ENCODE results near the gene SPATA16. TPM values are rescaled to one million over a fixed set of nuclear protein-coding genes. Genes with fewer than 3 reads are reported as not detected.
"Not testable (repeated sequence)": the region's sequence is repeated elsewhere in the genome, so short reads cannot be mapped to it uniquely, and the experiment has no call there.

SPATA16 gene
- total RNA-seq, 1 experiment from 2014 or later = not detected

GRCh38 chr3:172882563-172882962 lies 258.5 kb downstream of the SPATA16 start:
- DNase-seq (ENCODE audit: low read depth) = no peak

GRCh38 chr3:172879381-172879780 lies 261.7 kb downstream of the SPATA16 start:
- DNase-seq (ENCODE audit: low read depth) = not testable (repeated sequence)

GRCh38 chr3:172877011-172877410 lies 264.0 kb downstream of the SPATA16 start:
- DNase-seq (ENCODE audit: low read depth) = peak; percentile 19

- DNase-seq (ENCODE audit: low read depth) = no peak
These were observed 264.7 kb downstream of the SPATA16 start for GRCh38 chr3:172876297-172876696.

GRCh38 chr3:172875039-172875438 lies 266.0 kb downstream of the SPATA16 start:
- no peak for DNase-seq (ENCODE audit: low read depth)

GRCh38 chr3:172869784-172870518 lies 271.1 kb downstream of the SPATA16 start:
- no peak for DNase-seq (ENCODE audit: low read depth)

- no peak for DNase-seq (ENCODE audit: low read depth)
These were observed 271.7 kb downstream of the SPATA16 start for GRCh38 chr3:172869368-172869771.

GRCh38 chr3:172868582-172869200 lies 272.3 kb downstream of the SPATA16 start:
- no peak for DNase-seq (ENCODE audit: low read depth)

- not testable (repeated sequence) for DNase-seq (ENCODE audit: low read depth)
These were observed 274.2 kb downstream of the SPATA16 start for GRCh38 chr3:172866726-172867350.

- no peak for DNase-seq (ENCODE audit: low read depth)
These were observed 282.0 kb downstream of the SPATA16 start for GRCh38 chr3:172859041-172859440.

GRCh38 chr3:172856795-172857742 lies 284.0 kb downstream of the SPATA16 start:
- DNase-seq (ENCODE audit: low read depth) = no peak

- DNase-seq (ENCODE audit: low read depth) = no peak
These were observed 286.0 kb downstream of the SPATA16 start for GRCh38 chr3:172855037-172855436.

GRCh38 chr3:172853921-172854666 lies 286.9 kb downstream of the SPATA16 start:
- no peak for DNase-seq (ENCODE audit: low read depth)

GRCh38 chr3:172853005-172853404 lies 288.0 kb downstream of the SPATA16 start:
- DNase-seq (ENCODE audit: low read depth) = no peak

GRCh38 chr3:172848910-172849309 lies 292.1 kb downstream of the SPATA16 start:
- DNase-seq (ENCODE audit: low read depth) = peak; percentile 43

- DNase-seq (ENCODE audit: low read depth) = no peak
These were observed 293.7 kb downstream of the SPATA16 start for GRCh38 chr3:172847292-172847691.

- no peak for DNase-seq (ENCODE audit: low read depth)
These were observed 294.3 kb downstream of the SPATA16 start for GRCh38 chr3:172846706-172847105.

GRCh38 chr3:172846103-172846561 lies 294.9 kb downstream of the SPATA16 start:
- DNase-seq (ENCODE audit: low read depth) = peak; percentile 24

- no peak for DNase-seq (ENCODE audit: low read depth)
These were observed 296.6 kb downstream of the SPATA16 start for GRCh38 chr3:172844428-172844827.

GRCh38 chr3:172840913-172841312 lies 300.1 kb downstream of the SPATA16 start:
- no peak for DNase-seq (ENCODE audit: low read depth)

GRCh38 chr3:172840463-172840862 lies 300.6 kb downstream of the SPATA16 start:
- no peak for DNase-seq (ENCODE audit: low read depth)
